NB4 (cell line): ENCODE results near the gene SMARCD1.

Experiments
- DNase-seq: peaks from one replicate; pipeline ENCODE4 v3.0.0; 2010; ENCODE audit warnings: low read depth
- H3K4me3 ChIP-seq: one replicate; pipeline ENCODE4 v1.5.1; 2011; ENCODE audit warnings: mild to moderate bottlenecking, low read depth, low read length, moderate library complexity
- CTCF ChIP-seq: IDR thresholded peaks from one replicate; pipeline ENCODE4 v1.5.1; 2012; ENCODE audit warnings: low read depth, low read length
- MYC ChIP-seq: IDR thresholded peaks from 2 replicates; pipeline ENCODE4 v1.6.1; 2011; ENCODE audit warnings: low read depth, low read length
- POLR2A ChIP-seq: IDR thresholded peaks from 2 replicates; pipeline ENCODE4 v1.6.1; 2011; ENCODE audit warnings: mild to moderate bottlenecking; ENCODE audit not compliant: insufficient read length; ENCODE audit errors: extremely low read depth
- TF ChIP-seq, protein P1 (sequence below): IDR thresholded peaks from 2 replicates; pipeline ENCODE4 v1.6.1; 2011; ENCODE audit warnings: low read depth, low read length

Gene SMARCD1

GRCh38 chr12:50072198-50072907, 12.8 kb upstream of the SMARCD1 start:
- TF ChIP-seq CTCF (no peak), MYC (no peak), POLR2A (no peak)
- TF ChIP-seq, protein P1, sequence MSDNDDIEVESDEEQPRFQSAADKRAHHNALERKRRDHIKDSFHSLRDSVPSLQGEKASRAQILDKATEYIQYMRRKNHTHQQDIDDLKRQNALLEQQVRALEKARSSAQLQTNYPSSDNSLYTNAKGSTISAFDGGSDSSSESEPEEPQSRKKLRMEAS: no peak
- H3K4me3 ChIP-seq: no peak overlapping the region
- DNase-seq: peak; percentile 30

GRCh38 chr12:50073206-50073605, 11.9 kb upstream of the SMARCD1 start:
- no peak for DNase-seq
- TF ChIP-seq POLR2A (no peak), MYC (no peak), CTCF (no peak)
- TF ChIP-seq, protein P1: no peak
- H3K4me3 ChIP-seq: no peak overlapping the region

DNA sequence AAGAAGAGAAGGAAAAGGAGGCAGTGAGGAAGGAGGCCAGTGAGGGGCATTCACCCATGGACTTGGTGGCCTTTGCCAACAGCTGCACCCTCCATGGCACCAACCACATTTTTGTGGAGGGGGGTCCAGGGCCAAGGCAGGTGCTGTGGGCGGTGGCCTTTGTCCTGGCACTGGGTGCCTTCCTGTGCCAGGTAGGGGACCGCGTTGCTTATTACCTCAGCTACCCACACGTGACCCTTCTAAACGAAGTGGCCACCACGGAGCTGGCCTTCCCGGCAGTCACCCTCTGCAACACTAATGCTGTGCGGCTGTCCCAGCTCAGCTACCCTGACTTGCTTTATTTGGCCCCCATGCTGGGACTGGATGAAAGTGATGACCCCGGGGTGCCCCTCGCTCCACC, 11.4 kb upstream of the SMARCD1 start:
- no peak for DNase-seq
- TF ChIP-seq CTCF: no peak
- TF ChIP-seq, protein P1: no peak
- no peak for TF ChIP-seq POLR2A
- TF ChIP-seq MYC: no peak
- no peak overlapping the region for H3K4me3 ChIP-seq

DNA sequence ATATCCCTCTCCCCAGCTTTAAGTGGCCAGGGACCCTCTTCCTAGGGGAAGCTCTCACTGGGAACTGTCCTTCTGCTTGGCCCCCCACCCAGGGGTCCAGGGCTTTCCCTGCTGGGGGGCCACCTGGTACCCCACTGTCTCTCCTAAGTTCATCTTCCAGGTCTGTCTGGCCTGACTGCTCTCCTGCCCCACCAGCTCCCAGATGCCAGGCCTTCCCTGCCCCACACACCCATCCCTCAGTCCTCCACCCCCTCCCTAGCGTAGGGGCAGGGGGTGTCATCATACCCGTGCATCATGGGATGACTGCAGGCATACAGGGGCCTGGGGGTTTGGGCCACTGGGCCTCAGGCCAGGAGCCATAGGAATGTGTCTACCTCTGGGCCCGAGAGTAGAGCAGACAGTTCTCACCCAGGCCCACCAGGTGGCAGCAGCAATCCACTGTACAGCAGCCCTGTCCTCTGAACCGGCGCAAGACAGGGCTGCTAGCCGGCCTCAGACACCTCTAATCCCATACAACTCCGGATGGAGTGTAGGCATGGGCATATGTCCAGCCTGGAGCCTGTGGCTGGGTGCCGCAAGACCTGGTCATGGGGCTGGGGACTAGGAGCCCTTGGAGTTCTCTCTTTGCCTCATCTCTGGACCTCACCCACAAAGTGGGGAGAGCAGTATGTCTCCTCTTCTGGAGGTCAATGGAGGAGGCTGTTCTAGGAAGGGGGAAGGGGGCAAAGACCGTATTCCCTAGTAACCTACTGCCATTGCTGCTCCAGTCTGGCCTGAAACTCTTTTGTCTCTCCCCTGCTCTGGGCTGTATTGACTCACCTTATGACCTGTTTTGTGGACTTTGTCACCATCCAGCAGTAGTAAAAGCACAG, 10.0 kb upstream of the SMARCD1 start:
- no peak overlapping the region for H3K4me3 ChIP-seq
- TF ChIP-seq MYC: no peak
- peak; percentile 89 for TF ChIP-seq CTCF
- TF ChIP-seq, protein P1: no peak
- no peak for TF ChIP-seq POLR2A
- DNase-seq: peak; percentile 81

DNA sequence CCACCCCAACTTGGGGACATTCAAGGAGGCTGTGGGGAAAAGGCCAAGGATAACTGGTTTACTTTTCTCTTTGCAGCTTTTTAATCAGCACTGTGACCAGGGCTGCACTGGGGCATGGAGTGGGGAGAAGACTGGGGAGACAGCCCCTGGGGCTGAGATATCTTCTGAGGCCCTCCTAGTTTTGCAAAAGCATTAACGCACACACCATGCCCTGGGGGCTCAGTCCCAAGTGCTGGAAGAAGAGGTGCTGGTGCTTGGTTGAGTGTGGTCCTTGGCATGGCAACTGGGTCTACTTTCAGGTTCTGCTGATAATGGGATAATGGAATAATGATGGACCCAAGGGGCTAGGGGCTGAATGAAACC, 9.4 kb upstream of the SMARCD1 start:
- no peak for DNase-seq
- TF ChIP-seq, protein P1: no peak
- TF ChIP-seq CTCF (no peak), MYC (no peak), POLR2A (no peak)
- no peak overlapping the region for H3K4me3 ChIP-seq
